ENCODE results near the gene DESI2. TPM values are rescaled to one million over a fixed set of nuclear protein-coding genes. Genes with fewer than 3 reads are reported as not detected.

The DESI2 gene
- total RNA-seq, 1 experiment from 2014 or later = 44.6 TPM

GRCh38 chr1:244628789-244629188, 24.1 kb upstream of the DESI2 start (continued):
- TF ChIP-seq, protein P1, sequence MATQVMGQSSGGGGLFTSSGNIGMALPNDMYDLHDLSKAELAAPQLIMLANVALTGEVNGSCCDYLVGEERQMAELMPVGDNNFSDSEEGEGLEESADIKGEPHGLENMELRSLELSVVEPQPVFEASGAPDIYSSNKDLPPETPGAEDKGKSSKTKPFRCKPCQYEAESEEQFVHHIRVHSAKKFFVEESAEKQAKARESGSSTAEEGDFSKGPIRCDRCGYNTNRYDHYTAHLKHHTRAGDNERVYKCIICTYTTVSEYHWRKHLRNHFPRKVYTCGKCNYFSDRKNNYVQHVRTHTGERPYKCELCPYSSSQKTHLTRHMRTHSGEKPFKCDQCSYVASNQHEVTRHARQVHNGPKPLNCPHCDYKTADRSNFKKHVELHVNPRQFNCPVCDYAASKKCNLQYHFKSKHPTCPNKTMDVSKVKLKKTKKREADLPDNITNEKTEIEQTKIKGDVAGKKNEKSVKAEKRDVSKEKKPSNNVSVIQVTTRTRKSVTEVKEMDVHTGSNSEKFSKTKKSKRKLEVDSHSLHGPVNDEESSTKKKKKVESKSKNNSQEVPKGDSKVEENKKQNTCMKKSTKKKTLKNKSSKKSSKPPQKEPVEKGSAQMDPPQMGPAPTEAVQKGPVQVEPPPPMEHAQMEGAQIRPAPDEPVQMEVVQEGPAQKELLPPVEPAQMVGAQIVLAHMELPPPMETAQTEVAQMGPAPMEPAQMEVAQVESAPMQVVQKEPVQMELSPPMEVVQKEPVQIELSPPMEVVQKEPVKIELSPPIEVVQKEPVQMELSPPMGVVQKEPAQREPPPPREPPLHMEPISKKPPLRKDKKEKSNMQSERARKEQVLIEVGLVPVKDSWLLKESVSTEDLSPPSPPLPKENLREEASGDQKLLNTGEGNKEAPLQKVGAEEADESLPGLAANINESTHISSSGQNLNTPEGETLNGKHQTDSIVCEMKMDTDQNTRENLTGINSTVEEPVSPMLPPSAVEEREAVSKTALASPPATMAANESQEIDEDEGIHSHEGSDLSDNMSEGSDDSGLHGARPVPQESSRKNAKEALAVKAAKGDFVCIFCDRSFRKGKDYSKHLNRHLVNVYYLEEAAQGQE (IDR thresholded peaks at IDR 0.05; ENCODE audit: low read depth) = no peak
- TF ChIP-seq JUND (IDR thresholded peaks at IDR 0.05) (no peak), EZH2phosphoT487 (IDR thresholded peaks at IDR 0.05; ENCODE audit: borderline replicate concordance) (no peak), SRF (IDR thresholded peaks at IDR 0.05; ENCODE audit: low read depth) (no peak), ELF1 (IDR thresholded peaks at IDR 0.05; ENCODE audit: borderline replicate concordance, low read depth) (no peak), CBX3 (IDR thresholded peaks at IDR 0.05; ENCODE audit: low read depth) (no peak), ZNF274 (IDR thresholded peaks at IDR 0.05; ENCODE audit: low read depth, low read length) (no peak), POLR2A (IDR thresholded peaks at IDR 0.05; ENCODE audit: borderline replicate concordance, extremely low read depth, insufficient read depth, insufficient read length) (no peak), YY1 (IDR thresholded peaks at IDR 0.05; ENCODE audit: extremely low read depth, insufficient replicate concordance, low read depth, low read length) (no peak), CTCF (IDR thresholded peaks at IDR 0.05 in 2 of 3, conservative IDR thresholded peaks at IDR 0.05 in 1 of 3; ENCODE audit: borderline replicate concordance in 1 of 3, insufficient read depth in 1 of 3, low read depth in 2 of 3, low read length in 2 of 3) (no peak)

DNA sequence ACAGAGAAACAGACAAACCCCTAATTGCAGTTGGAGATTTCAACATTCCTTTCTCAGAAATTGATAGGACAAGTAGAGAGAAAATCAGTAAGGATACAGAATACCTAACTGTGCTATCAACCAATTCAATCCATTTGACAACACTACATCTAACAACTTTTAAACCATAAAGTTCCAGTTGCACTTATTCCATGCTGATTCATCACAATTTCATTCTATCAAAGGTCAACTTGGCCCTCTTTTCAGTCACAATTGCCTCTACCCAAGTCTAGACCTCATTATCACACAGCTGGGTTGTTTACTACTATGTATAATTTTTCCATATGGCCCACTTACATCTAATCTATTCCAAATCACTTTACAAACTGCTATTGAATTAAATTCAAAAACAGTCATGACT, 19.8 kb upstream of the DESI2 start:
- no peaks in the 10 kb centered on the region for H4K20me1 ChIP-seq (ENCODE audit: insufficient read depth)
- ChIA-PET POLR2A (no interaction called here), RAD21 (ENCODE audit: low non-redundant PET in 1 of 2, low total read pairs in 2 of 2, uncharacterized antibody in 2 of 2, unreplicated experiment in 2 of 2) (no interaction called here), CTCF (no interaction called here)
- no peak overlapping the region for H3K4me3 ChIP-seq (replicated peaks in 1 of 2; ENCODE audit: low read depth in 1 of 2, low read length in 2 of 2)
- H2AFZ ChIP-seq (ENCODE audit: low read depth, low read length, poor library complexity, severe bottlenecking) = no peak overlapping the region
- no peak overlapping the region for H3K9ac ChIP-seq (ENCODE audit: low read length)
- H3K9me3 ChIP-seq (ENCODE audit: control insufficient read depth in 1 of 2, insufficient read depth in 1 of 2, low read depth in 1 of 2, low read length in 2 of 2) = no peaks in the 10 kb centered on the region
- ATAC-seq (no peak), DNase-seq (ENCODE audit: low read depth, low spot score) (no peak)
- H3K4me2 ChIP-seq (ENCODE audit: low read length) = no peak overlapping the region
- H3K9me2 ChIP-seq (ENCODE audit: insufficient read depth) = no peaks in the 10 kb centered on the region
- H3K27me3 ChIP-seq (ENCODE audit: insufficient read depth, low read length) = no peaks in the 10 kb centered on the region
- TF ChIP-seq EGR1 (IDR thresholded peaks at IDR 0.05; ENCODE audit: low read depth) (no peak), CTCF (IDR thresholded peaks at IDR 0.05 in 2 of 3, conservative IDR thresholded peaks at IDR 0.05 in 1 of 3; ENCODE audit: borderline replicate concordance in 1 of 3, insufficient read depth in 1 of 3, low read depth in 2 of 3, low read length in 2 of 3) (no peak), EZH2phosphoT487 (IDR thresholded peaks at IDR 0.05; ENCODE audit: borderline replicate concordance) (no peak), POLR2A (IDR thresholded peaks at IDR 0.05; ENCODE audit: borderline replicate concordance, extremely low read depth, insufficient read depth, insufficient read length) (no peak)
- TF ChIP-seq, protein P2, sequence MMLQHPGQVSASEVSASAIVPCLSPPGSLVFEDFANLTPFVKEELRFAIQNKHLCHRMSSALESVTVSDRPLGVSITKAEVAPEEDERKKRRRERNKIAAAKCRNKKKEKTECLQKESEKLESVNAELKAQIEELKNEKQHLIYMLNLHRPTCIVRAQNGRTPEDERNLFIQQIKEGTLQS (IDR thresholded peaks at IDR 0.05) = no peak
- TF ChIP-seq, protein P3, sequence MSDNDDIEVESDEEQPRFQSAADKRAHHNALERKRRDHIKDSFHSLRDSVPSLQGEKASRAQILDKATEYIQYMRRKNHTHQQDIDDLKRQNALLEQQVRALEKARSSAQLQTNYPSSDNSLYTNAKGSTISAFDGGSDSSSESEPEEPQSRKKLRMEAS (IDR thresholded peaks at IDR 0.05) = no peak
- no peaks in the 10 kb centered on the region for H3K79me2 ChIP-seq (ENCODE audit: insufficient read depth, low read length)
- no peaks in the 10 kb centered on the region for H3K4me1 ChIP-seq (ENCODE audit: control insufficient read depth in 1 of 2, insufficient read depth in 2 of 2, low read length in 2 of 2)
- H3K27ac ChIP-seq (ENCODE audit: low read depth, low read length) = no peak overlapping the region
- H3K36me3 ChIP-seq (ENCODE audit: control insufficient read depth in 1 of 2, insufficient read depth in 2 of 2, low read length in 2 of 2) = no peaks in the 10 kb centered on the region
- no TSS peak for BruUV-seq (replicated peaks)
- intact Hi-C loops (cut with micrococcal nuclease) = no loop called here

Measured in HCT116 (cell line).